ENCODE results near the gene PIGW. TPM values are rescaled to one million over a fixed set of nuclear protein-coding genes. Genes with fewer than 3 reads are reported as not detected.

Gene PIGW, protein sequence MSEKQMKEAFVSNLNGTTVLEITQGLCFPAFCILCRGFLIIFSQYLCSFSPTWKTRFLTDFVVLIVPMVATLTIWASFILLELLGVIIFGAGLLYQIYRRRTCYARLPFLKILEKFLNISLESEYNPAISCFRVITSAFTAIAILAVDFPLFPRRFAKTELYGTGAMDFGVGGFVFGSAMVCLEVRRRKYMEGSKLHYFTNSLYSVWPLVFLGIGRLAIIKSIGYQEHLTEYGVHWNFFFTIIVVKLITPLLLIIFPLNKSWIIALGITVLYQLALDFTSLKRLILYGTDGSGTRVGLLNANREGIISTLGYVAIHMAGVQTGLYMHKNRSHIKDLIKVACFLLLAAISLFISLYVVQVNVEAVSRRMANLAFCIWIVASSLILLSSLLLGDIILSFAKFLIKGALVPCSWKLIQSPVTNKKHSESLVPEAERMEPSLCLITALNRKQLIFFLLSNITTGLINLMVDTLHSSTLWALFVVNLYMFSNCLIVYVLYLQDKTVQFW
- total RNA-seq = 7.6 TPM

- peak; percentile 94 for DNase-seq
Observed at GRCh38 chr17:36534840-36535668, at the start of gene PIGW, which contains the start of gene MYO19. PIGW (plus strand) TSS chr17:36534987; CDS start chr17:36537102, 2,115 bp downstream. MYO19 (minus strand) TSS chr17:36534868; CDS start chr17:36532538, 2,330 bp downstream.

- DNase-seq = no peak
Observed at GRCh38 chr17:36485027-36485426, 49.8 kb upstream of the PIGW start.

GRCh38 chr17:36485805-36486203 lies 49.0 kb upstream of the PIGW start:
- no peak for DNase-seq

GRCh38 chr17:36486204-36487194 lies 48.3 kb upstream of the PIGW start, which contains the start of gene ZNHIT3:
ZNHIT3 (plus strand) TSS chr17:36486681; CDS start chr17:36486700, 19 bp downstream.
- DNase-seq = peak; percentile 97

DNA sequence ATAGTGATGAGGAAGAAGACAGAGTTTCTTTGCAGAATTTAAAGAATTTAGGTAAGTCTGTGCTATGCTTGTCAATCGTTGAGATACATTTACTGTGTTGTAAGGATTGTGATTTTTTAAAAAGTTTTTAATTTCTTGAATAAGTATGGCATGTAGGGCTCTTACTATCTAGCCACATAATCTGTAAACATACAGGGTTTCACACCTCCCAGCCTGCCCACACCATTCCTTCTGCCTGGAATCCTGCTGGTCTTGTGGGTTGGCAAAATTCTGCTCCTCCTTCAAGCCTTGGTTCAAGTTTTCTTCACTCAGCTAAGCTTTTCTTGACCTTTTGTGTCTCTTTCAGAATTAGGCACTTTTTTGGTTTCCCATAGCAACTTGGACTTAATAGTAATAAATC lies 40.8 kb upstream of the PIGW start:
- DNase-seq = no peak

- no peak for DNase-seq
Observed at GRCh38 chr17:36494674-36495073, 40.1 kb upstream of the PIGW start.

DNA sequence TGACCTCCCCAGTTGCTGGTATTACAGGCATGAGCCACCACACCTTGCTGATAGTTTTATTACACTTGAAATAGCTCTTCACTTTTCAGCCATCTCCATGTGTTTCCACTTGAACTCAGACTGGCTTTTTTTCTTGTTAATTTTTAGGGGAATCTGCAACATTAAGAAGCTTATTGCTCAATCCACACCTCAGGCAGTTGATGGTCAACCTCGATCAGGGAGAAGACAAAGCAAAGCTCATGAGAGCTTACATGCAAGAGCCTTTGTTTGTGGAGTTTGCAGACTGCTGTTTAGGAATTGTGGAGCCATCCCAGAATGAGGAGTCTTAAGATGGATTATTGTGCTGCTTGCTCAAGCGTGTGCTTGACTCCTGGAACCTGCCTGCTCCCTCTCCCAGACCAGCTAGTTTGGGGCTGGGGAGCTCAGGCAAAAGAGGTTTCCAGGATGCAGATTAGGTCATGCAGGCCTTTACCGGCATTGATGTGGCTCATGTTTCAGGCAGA lies 39.7 kb upstream of the PIGW start:
- DNase-seq = no peak

GRCh38 chr17:36496018-36496789 lies 38.6 kb upstream of the PIGW start:
- DNase-seq = peak; percentile 36

DNA sequence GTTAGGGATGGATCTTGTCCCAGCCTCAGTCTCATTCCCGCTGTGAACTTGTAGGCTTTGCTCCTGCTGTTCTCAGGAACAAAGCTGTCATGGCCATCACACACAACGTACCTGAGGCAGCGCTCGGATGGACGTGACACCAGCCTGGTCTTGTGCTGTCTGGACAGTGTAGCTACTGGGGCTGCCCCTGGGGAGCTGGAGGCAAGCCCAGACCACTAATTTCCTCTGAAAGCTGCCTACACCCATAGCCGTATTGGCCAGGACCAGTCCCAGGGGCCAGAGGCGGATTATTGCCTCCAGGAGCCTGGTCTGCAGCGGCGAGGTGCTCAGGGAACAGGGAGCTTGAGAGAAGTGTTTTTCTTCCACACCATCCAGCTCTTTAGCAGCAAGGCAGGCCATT lies 36.6 kb upstream of the PIGW start:
- DNase-seq = no peak

- DNase-seq = no peak
Observed at GRCh38 chr17:36498560-36499300, 36.1 kb upstream of the PIGW start.

DNA sequence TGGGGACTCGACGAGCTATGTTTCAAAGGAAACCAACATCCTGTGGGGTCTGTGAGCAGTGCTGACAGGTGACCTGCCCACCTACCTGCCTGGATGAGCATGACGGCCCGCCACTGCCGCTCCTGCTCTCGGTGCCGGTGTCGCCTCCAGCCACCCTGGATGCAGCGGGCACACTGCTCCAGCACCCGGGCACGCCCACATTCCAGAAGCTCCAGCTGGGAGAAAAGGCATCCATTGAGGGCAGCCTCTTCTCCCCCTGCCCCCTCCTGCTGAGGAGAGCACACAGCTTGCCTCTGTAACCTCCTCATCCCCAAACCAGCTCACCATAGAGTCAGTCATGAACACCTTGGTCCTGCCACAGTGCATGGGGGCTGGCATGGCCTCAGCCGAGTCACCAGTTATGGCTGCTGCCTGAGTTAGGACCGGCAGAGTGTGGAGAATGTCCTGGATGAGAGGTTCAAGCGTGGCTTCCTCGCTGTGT lies 34.0 kb upstream of the PIGW start:
- DNase-seq = peak; percentile 15

GRCh38 chr17:36501351-36501750 lies 33.4 kb upstream of the PIGW start:
- no peak for DNase-seq

GRCh38 chr17:36501963-36502362 lies 32.8 kb upstream of the PIGW start:
- no peak for DNase-seq

GRCh38 chr17:36503456-36504155 lies 31.2 kb upstream of the PIGW start:
- no peak for DNase-seq

GRCh38 chr17:36504156-36504545 lies 30.6 kb upstream of the PIGW start:
- DNase-seq = no peak

- no peak for DNase-seq
Observed at GRCh38 chr17:36505171-36505570, 29.6 kb upstream of the PIGW start.

- no peak for DNase-seq
Observed at GRCh38 chr17:36506249-36506826, 28.4 kb upstream of the PIGW start.

- no peak for DNase-seq
Observed at GRCh38 chr17:36506831-36507230, 28.0 kb upstream of the PIGW start.

- no peak for DNase-seq
Observed at GRCh38 chr17:36507266-36507665, 27.5 kb upstream of the PIGW start.
